HG02981 (cell line): ENCODE data around the gene ZNF428.

Source experiments
- ATAC-seq: cut with Tn5 transposase; IDR thresholded peaks from one replicate; pipeline ENCODE4 v1.9.1; 2021; ENCODE audit warnings: mild to moderate bottlenecking, moderate library complexity; ENCODE audit not compliant: unreplicated experiment

Gene ZNF428

DNA sequence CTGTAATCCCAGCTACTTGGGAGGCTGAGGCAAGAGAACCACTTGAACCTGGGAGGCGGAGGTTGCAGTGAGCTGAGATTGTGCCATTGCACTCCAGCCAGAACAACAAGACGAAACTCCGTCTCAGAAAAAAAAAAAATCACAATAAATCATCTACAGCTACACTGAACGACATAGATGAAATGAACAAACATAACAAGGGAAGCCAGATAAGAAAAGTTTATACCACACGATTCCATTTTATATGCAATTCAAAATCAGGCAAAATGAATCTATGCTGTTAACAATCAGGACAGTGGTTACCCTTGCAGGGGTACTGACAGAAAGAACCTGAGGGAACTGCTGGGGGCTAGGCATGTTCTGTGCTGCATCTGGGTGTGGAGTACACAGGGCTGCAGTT lies 49.8 kb downstream of the ZNF428 start:
- no peak for ATAC-seq

DNA sequence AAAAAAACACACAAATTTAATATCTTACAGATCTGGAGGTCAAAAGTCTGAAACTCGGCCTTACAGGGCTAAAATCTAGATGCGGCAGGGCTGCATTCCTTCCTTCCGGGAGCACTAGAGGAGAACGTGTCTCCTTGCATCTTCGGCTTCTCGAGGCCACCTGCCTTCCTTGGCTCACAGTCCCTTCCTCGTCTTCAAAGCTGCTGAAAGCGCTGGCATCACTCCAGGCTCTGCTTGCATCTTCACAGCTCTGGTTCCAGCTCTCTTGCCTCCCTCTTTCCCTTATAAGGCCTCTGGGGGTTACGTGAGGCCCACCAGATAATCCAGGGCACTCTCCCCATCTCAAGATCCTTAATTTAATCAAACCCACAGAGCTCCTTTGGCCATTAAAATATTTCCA lies 54.6 kb downstream of the ZNF428 start:
- ATAC-seq = no peak

DNA sequence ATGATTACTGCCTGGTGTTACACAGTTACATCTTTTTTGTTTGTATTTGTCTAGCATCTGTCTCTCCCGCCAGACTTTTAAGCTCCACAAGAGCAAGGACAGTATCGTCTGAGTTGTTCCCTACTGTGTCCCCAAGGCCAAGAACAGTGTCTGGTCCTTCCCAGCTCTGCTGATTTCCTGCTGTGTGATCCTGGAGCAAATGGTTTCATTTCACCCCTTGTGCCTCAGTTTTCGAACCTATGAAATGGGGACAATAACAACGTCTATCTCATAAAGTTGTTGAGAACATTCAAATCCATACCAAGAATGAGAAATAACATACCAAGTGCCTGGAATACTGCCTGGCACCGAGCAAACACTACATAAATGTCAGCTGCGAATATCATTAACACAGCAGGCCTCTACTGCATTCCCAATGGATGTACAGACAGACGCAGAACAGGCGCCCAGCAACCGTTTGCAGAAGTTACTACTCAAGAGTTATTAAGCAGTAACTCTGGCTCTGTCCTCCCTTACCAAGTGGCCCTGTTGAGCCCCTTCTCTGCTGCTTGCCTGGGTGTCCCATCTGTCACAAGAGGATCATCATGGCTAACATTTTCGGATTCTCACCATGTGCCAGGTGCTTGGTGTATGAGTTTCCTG lies 55.5 kb downstream of the ZNF428 start:
- no peak for ATAC-seq

DNA sequence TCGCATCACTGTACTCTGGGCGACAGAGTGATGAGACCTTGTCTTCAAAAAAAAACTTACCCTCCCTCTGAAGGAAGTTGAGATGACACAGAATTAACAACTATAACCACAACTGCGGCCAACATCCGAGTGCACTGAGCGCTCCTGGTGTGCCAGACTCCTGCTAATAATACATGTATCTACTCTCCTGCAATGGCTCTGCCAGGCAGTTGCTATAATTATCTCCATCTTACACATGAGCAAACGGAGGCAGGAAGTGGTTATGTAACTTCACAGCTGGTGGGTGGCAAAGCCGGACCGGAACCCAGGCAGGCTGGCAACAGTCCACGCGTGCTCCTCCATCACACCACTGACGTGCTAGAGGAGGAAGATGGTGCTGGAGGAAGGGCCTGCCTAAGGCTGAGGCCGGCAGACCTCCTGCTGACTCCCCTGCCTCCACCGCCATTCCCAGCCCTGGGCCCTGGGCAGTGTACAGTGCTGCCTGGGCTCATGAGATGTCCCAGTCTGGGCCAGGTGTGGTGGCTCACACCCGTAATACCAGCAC lies 56.7 kb downstream of the ZNF428 start:
- peak; percentile 75 for ATAC-seq

DNA sequence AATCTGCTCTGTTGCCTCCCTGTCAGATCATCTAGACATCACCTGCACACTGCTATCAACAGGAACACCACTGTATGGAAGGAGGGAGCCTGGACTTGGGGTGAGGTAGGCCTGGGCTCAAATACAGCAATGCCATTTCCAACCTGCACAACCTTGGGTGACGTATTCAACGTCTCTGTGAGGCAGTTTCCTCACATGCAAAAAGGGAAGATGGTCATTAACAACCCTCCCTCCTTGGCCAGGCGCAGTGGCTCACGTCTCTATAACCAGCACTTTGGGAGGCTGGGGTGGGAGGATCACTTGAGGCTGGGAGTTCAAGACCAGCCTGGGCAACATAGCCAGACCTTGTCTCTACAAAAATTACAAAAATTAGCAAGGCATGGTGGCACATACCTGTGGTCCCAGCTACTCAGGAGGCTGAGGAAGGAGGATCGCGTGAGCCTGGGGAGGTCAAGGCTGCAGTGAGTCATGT lies 57.2 kb downstream of the ZNF428 start:
- ATAC-seq = no peak

DNA sequence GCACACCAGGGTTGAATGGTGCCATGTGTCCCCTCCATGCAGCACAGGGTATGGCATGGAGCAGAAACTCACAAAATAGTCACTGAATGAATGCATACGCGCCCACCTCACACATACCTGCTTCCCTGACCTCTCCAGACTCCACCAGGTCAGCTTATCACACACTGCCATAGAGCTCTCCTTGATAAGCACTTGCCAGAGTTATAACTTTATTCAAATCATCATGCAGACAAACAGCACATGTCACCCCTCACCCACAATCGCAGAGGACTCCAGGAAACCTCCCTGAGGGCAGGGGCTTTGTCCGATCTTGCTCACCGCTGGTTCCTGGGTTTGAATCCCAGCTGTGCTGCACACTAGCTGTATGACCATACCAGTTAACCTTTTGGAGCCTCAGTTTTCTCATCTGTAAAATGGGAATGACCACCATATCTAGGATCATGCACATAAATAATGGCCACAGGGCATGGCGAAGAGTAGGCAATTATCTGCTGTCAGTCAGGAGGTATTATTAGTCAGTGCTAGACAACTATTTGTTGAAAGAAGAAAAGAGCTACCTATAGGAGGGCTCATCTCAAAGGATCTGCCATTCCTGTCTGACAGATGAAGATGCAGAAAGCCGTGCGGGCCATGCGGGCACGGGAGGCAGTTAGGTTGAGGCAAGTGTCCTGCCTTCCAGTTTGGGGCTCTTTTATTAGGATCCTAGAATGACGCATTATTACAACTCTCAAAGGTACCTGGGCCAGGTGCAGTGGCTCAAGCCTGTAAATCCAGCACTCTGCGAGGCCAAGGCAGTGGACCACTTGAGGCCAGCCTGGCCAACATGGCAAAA lies 58.1 kb downstream of the ZNF428 start:
- ATAC-seq = no peak

DNA sequence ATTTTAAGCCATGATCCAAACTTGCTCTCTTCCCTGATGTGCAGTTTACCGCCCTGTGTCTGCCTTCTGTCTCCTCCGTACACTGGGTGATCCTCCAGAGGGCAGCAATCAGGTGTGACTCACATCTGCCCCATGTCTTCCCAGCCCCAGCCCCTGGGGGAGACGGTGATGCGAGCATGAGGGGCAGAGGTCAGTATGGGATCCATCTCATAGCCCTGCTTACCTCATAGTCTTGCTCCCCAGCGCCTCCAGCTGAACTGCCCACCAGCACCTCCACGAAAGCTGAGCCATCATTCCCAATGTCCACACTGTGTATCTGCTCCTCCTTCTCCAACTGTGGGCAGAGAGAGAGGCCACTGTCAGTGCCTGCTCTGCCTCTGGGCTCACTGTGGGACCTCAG lies 58.7 kb downstream of the ZNF428 start:
- no peak for ATAC-seq
